Sciatic nerve (tissue), 2 donors: ENCODE results near the gene GRM5. TPM values are rescaled to one million over a fixed set of nuclear protein-coding genes. Genes with fewer than 3 reads are reported as not detected.

Source experiments
- ATAC-seq: fragments of 200-7000 bp; cut with Tn5 transposase; one replicate; pipeline ENCODE4 v1.9.1; 2020; ENCODE audit warnings: mild to moderate bottlenecking, moderate library complexity
- DNase-seq: peaks from one replicate; pipeline ENCODE4 v3.0.0-alpha.2; 2020; ENCODE audit warnings: low spot score
- intact Hi-C: fragments of 100-400 bp; cut with DNase I; formaldehyde crosslinking; loops from one replicate; pipeline ENCODE4 v1.14.2; 2022
- total RNA-seq: library from RNA; stranded (reverse); fragmentation: NEBNext Ultra II Directional; extraction: Animal tissue kit (Norgen Biotek cat#: 25700); gene quantifications from one replicate; pipeline ENCODE4 v1.2.1, GENCODE V29; 2021
- donor health status: DM: no; HTN: no; CAD: no.
- donor health status: DM: no; HTN: no; CAD: no.

Gene GRM5
- total RNA-seq, 1 donor from 2014 or later: 0.13 TPM

DNA sequence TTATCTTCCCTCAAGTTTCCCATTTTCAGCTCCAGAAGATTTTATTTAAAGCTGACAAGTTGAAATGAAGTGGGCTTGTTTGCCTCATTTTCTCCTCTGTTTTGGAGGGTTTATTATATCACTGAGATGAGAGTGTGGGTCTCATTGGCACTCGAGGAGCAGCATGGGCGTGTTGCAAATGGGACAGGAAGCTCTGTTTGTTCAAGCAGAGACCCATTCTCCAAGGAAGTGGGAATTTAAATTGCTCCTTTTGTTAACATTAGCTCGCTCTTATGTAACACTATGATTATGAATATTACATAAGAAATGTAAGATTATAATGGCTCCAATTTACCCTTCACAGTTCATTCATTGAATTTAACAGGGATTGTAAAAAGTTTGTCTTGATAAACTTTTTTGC, 410.6 kb downstream of the GRM5 start:
- intact Hi-C loops: no loop called here
- ATAC-seq (no peak), DNase-seq (no peak)

DNA sequence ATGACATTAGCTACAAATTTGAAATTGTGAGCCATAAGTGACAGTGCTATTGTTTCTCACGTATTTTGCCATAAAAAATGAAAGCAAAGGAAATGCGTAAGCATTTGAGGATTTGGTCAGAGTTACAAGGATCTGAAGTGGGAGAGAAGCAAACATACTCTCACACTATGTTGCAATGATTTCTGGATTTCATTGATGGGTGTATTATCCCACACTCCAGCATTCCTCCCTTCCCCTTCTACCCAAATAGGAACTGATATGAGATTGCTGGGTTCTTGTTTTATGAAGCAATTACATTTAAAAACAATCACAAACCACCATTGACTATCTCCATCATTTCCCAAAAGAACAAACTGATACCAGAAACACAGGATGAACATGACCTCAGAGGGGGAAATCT, 414.2 kb downstream of the GRM5 start:
- ATAC-seq: no peak
- no peak for DNase-seq
- intact Hi-C loops: no loop called here

DNA sequence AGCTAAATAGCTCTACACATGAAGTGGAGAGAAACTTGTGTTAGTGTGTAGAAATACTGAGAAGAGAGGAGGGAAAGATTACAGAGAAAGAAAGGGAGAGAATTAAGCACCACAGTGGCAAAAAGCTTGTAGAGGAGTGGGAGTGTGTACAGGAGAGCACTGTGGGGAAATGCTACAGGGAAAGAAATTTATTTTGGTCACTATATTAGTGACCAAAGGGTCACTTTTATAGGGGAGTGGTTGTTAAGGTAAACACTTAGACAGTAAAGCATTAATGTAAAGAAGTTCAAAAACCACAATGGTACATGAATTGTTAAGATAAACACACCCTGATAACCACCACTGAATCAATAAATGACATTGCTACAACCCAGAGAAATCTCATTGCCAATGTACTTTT, 421.1 kb downstream of the GRM5 start:
- ATAC-seq: no peak
- no peak for DNase-seq
- intact Hi-C loops: no loop called here

DNA sequence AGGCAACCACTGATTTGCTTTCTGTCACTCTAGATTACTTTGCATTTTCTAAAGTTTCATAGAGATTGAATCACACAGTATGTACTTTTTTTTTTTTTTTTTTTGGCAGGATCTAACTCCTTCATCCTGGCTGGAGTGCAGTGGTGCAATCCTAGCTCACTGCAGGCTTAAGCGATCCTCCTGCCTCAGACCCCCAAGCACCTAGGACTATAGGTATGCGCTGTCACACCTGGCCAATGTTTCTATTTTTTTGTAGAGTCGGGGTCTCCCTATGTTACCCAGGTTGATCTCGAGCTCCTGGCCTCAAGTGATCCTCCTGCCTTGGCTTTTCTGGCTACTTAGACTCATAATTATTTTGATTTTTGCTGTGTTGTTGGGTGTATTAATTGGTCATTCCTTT, 433.6 kb downstream of the GRM5 start:
- intact Hi-C loops: no loop called here
- DNase-seq: no peak
- ATAC-seq: no peak

DNA sequence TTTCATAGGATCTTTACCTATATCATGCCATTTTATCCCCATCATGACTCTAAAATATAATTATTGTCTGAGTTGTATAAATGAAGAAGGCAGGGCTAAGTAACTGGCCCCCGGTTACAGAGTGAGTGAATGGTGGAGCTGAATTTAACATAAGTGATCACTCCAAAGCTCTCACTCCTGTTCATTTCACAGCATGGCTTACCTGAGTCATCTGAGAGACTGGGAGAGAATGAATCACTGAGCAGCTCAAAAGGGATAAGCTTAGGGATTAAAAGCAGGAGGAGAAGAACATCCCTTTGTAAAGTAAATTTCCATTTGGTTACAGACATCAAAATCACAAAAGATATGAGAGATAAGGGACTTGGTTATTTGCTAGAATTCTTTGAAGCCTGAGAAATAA, 434.3 kb downstream of the GRM5 start:
- intact Hi-C loops: no loop called here
- DNase-seq: no peak
- no peak for ATAC-seq

DNA sequence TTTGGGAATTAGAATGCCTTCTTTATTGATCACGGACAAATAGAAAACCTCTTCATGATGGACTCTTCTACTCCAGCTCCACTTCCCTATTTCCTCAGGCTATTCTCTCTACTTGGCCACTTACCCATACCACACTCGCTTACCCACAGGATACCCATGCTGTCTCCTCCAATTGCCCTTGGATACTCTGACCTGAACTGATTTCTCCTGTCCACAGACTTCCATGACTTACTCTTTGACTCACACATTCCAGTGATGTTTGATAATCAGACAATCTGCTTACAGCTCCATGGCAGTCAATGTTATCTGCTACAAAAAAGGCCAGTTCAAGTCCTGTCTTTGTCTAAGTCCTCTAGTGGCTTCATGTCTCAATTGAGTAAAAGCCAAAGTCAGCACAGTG, 436.3 kb downstream of the GRM5 start:
- intact Hi-C loops: no loop called here
- no peak for DNase-seq
- ATAC-seq: no peak

DNA sequence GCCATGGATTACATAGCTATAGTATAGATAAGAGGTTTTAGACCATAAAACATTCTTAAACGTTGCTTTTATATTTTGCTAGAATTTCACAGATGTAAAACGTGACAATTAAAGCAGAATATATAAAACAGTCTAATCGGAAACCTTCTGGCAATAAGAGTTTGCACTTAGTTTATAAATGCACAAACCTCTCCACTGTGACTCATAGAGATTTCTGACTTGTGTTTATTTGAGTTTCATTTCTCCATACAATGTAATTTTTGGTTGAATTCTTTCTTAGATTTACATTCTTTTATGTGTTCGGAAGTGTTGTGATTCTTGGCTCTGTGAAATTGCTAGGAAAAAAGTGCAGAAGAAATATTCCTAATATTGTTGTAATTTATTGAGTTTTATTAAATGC, 439.6 kb downstream of the GRM5 start:
- ATAC-seq: no peak
- no peak for DNase-seq
- intact Hi-C loops: no loop called here

DNA sequence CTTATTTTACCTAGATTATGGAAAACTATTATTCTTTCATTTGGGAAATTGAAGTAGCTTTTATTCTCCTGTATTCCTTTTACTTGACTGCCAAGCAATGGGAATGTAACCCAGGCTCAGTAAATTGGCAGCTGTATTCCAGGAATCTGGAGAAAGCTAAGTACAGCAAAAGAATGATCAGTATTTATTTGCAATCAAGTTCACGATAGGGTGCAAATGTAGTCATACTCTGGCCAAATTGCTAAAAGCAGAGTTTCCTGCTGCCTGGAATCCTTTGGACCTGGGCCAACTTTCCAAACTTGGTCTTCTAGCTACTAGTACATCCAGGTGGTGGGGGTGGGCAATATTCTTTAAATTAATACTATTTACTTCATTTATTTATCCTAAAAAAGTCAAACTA, 442.3 kb downstream of the GRM5 start:
- DNase-seq (no peak), ATAC-seq (no peak)
- intact Hi-C loops: no loop called here

DNA sequence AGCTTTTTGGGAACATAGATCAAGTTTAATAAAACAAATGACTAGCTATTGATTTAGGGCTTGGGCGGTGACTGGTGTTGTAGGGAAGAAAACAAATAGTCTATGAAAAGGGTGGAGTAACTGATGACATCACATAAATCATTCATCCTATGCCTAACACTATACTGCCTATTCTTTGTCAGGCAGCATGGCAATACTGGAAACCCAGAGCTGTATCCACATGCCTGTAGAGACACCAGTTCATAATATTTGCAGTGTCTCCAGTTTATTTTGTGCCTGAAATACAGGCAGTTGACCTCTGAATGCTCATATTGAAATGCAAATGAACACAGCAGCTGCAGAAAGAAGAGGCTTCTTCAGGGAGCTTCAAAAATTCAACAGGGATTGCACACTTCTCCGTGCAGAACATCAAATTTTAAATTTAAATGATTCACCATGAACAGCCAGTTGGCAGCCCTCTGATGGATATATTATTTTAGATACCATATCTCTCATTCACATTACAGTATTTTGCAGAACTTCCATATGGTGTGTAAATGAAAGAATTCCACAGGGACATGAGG, 445.1 kb downstream of the GRM5 start:
- DNase-seq (no peak), ATAC-seq (no peak)
- intact Hi-C loops: no loop called here

DNA sequence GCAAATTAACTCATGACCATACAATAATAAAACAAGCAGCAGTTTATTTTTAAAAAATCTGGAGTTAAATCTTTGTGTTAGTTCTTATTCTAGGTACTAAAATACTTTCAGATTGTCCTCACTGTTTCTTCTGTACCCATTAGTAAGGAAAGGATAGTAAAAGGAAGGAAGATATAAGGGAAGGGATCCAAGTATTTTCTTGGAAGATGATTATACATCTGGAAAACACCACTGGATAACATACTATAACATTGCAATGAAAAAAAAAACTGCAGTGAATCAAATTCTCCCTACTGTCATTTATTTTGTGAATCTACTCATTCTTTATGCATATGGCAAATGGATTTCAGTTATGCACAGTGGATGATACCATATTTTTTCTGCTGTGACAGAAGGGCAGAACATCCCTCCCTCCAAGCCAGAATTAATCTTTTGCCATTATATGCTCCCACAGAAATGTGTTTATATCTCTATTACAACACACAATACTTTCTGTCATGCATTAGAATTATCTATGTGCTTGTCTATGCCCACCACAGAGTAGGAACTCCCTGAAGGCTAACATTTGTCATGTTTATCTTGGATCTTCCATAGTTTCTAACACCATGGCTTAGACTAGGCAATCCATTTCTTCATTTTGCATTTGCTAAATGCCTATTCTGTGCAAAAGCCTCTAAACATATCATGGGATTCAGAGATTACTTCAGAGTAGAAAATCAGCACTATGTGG, 446.0 kb downstream of the GRM5 start:
- ATAC-seq: no peak
- DNase-seq: no peak
- intact Hi-C loops: no loop called here

DNA sequence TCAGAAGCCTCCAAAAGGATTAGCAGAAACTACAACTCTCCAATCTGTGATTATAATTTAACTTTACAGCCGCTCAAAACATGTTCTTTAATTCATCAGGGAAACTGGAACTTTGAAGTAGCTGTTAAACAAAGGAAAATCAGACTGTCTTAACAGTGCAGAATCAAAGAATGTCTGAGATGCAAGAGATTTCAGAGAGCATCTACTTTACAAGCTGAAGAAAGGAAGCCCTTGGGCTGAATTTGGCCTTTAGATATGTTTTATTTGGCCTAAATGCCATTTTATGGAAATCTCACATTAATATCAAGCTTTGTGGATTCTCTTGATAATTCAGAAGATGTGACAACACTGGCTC, 446.7 kb downstream of the GRM5 start:
- no peak for DNase-seq
- intact Hi-C loops: no loop called here
- no peak for ATAC-seq

DNA sequence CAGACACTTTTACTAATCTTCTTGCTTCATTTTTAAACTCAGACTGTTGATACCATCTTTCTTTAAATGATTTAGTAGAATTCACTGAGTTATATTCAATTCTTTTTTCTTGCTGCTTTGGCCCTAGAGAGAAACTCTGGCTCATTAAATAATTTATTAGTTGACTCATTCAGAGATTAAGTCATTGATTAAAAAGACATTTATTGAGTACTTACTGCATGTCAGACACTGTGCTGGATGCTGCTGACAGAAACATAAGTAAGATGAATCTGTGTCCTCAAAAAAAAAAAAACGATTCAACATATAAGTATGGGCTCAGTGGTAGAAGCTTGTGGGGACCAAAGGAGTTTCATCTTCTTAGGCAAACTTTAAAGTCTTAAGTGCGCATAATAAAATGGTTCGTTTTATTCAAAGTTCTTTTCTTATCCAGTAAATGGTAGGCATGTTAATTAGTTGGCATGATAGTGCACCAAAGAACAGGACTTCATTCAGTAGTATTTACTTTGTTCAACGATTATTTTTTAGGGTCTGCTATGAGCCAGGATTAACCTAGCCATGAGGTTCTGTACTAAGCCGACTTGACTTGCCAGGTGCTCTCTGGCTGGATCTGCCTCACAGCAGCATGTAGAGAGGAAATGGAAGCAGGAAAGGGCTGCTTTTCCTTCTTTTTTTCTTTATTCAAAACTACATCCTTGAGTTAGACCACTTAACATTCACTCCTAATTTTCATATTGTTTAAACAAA, 447.3 kb downstream of the GRM5 start:
- no peak for ATAC-seq
- intact Hi-C loops: no loop called here
- no peak for DNase-seq

DNA sequence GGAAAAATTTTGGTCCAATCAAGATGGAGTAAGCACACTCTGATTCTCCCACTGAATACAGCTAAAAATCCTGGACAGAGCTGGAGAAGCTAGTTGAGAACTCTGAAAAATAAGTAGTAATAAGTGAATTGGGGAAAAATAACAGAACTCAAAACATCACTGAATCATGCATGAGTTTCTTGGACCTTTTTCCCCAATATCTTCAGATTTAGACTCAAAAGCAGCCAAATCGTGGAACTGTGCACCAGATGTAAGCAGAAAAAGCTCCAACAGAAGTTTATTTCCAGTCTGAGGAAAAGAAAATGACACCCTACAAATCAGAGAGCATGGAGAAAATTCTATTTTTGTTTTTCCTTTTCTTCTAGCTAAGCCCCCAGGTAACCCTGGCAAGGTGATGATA, 448.6 kb downstream of the GRM5 start:
- DNase-seq (no peak), ATAC-seq (no peak)
- intact Hi-C loops: no loop called here

DNA sequence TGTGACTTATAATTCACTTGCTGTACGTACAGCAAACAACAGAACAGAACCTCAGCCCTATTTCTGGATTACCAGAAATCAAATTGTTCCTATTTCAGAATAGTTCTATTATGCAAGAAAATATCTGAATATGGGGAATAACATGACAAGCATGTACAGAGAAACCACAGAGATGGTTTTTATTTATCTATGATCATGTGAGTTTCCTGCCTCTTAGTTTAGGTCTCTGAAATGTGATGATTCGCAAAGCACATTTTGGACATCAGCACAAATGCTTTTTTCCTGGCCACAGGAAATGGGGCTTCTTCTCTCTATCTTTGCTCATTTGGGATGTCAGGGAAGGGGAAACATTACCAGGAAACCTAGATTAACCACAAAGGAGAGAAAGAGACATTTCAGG, 461.5 kb downstream of the GRM5 start:
- ATAC-seq (peak; percentile 92), DNase-seq (no peak)
- intact Hi-C loops: no loop called here

DNA sequence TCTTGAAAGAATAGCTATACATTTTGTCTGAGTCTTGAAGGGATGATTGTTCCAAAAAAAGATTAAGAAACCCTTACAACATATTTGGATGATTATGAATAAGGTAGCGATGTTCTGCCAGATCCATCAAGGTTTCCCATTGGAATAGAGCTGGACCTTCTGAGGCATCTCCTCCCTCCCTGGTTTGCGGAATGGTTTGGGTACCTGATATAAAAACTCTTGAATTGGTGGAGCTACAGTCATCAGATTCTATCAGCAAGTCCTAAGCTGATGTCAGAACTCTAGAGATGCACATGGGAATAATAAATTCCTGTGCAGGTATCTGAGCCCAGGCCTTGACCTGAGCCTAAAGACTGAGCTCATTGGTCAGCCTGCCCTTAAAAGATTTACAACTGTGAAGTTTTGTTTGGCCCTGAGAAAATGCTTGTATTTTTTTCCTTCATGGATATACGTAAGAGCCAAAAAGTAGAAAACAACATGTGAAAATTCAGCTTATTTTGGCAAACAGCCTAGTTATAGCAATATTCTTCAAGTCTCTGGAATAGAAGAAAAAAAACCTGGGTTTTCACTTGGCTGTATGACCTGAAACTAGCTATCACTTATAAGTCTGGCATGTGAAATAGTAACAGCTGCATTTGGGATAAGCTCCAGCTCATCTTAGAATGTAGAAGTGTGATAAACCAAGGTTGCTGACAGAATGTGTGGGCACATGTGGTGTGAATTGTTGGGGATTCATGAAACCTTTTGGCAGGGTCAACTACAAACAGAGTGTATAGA, 462.5 kb downstream of the GRM5 start:
- DNase-seq (no peak), ATAC-seq (peak; percentile 74)
- intact Hi-C loops: no loop called here

DNA sequence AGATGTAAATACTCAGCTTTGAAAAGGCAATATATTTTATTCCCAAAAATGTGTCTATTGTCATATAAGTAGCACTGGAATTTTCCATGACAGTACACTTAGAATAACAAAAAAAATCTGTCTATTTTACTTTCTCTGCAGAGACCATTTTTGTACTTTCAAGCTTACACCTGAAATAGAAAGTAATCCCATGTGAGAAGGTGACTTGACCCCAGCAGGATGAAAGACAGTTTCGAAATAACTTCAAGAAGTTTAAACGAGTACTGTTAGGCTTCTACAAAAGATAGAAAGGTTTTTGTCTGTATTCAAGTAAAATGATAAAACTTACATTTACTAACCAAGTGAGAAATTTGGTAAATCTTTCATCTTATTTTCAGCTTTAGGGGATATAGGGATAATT, 468.4 kb downstream of the GRM5 start:
- intact Hi-C loops: no loop called here
- no peak for DNase-seq

DNA sequence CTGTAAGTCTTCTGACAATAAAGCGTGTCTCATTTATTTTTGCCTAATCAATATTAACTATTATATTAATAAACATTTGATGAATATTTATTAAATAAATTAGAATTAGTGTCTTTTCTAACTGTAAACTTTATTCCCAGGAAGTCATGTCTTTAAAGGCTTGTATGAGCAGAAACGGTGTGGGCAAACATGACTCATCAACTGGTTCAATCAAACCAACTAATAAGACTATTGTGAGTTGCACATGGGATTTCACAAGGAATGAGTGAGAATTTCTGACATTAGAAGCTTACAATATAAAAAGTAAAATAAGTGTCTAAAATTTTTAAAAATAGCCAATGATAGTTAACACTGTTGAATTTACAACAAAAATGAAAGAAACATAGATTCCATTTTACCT, 469.0 kb downstream of the GRM5 start:
- DNase-seq: no peak
- no peak for ATAC-seq
- intact Hi-C loops: no loop called here

More for the DNA sequence above, 468.4 kb downstream of the GRM5 start:
- ATAC-seq: no peak

DNA sequence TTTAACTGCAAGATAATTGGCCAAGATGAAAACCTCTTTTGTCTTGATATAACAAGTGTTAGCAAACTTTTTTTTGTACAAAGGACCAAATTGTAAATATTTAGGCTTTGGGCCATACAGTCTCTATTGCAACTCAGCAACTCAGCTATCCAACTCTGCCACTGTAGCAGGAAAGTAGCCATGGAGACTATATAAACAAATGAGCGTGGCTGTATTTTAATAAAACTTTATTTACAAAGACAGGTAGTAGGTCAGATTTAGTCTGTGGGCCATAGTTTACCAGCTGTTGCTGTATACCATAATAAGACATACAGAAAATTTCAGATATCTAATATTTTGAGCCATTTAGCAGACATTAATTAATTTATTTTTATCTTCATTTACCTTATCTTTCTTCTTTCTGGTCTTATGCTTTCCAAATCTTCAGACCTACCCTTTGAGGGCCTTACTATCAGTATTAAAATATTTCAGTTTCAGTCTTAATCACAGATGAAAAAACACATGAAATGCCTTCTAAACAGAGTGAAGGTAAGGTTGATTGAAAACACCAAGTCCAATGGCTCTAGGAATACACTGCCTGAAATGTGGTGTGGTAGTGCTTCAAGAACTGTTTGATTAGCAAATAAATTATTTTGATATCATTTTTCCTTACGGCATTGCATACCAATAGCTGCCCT, 471.4 kb downstream of the GRM5 start:
- no peak for DNase-seq
- intact Hi-C loops: no loop called here
- ATAC-seq: no peak

DNA sequence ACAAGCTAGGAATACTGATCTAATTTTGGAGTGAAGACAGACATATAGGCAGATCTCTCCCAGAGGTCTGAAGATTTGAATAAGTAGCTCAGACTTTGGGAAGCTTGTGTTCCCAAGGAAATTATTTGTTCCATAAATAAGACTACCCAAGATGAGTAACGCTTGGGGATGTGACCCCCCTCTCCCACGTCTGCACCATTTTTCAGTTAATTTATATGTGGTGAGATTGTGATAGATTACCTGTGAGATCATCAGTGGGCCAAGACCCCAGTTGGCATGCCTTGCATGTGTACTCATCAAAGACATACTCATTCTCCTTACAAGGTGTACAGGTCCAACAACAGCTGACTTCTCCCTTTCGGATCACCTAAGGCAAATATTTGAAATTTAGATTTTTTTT, 475.4 kb downstream of the GRM5 start:
- ATAC-seq: no peak
- DNase-seq: no peak
- intact Hi-C loops: no loop called here
